ENCODE measurements around the gene HIVEP3. TPM values are rescaled to one million over a fixed set of nuclear protein-coding genes. Genes with fewer than 3 reads are reported as not detected.

The HIVEP3 gene
- polyA plus RNA-seq, 1 donor (not counting 4 experiments of a cell fraction or from before 2014, with no cell fraction given) = 1.1 TPM

DNA sequence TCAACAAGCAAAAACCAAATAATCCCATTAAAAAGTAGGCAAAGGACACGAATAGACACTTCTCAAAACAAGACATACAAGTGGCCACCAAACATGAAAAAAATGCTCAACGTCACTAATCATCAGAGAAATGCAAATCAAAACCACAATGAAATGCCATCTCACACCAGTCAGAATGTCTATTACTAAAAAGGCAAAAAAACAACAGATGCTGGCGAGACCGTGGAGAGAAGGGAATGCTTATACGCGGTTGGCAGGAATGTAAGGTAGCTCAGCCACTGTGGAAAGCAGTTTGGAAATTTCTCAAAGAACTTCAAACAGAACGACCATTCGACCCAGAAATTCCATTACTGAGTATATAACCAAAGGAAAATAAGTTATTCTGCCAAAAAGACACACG, 289.2 kb downstream of the HIVEP3 start:
- Histone ChIP-seq H3K4me1 (ENCODE audit: control insufficient read depth, extremely low read depth, insufficient read depth, low read length) (peaks cover 21% of the 10 kb centered on the region), H3K79me2 (ENCODE audit: control insufficient read depth, insufficient read depth, low read length) (no peaks in the 10 kb centered on the region), H4K20me1 (ENCODE audit: control insufficient read depth, extremely low read depth, insufficient read depth, low read length) (no peaks in the 10 kb centered on the region), H3K4me2 (ENCODE audit: control insufficient read depth, extremely low read depth, insufficient read depth, low read depth, low read length) (no peak overlapping the region), H3K27ac (ENCODE audit: control insufficient read depth, insufficient read depth, low read length) (no peak overlapping the region), H2AFZ (ENCODE audit: control insufficient read depth, low read length) (no peak overlapping the region), H3K9me3 (ENCODE audit: control insufficient read depth, low read depth, low read length) (no peaks in the 10 kb centered on the region), H3K9ac (ENCODE audit: control insufficient read depth, extremely low read depth, insufficient read depth, low read length) (no peak overlapping the region), H3K9me1 (ENCODE audit: control insufficient read depth, extremely low read depth, insufficient read depth, low read length) (no peaks in the 10 kb centered on the region), H3K27me3 (ENCODE audit: control insufficient read depth, extremely low read depth, insufficient read depth, low read length) (no peaks in the 10 kb centered on the region), H3K36me3 (ENCODE audit: control insufficient read depth in 2 of 2, extremely low read depth in 1 of 2, insufficient read depth in 2 of 2, low read length in 2 of 2) (no peaks in the 10 kb centered on the region), H3K4me3 (ENCODE audit: control insufficient read depth in 2 of 3, extremely low read depth in 1 of 3, insufficient read depth in 2 of 3, low read depth in 1 of 3, low read length in 3 of 3) (no peak overlapping the region)
- FAIRE-seq (no peak), DNase-seq (ENCODE audit: low read depth, low spot score) (no peak)
- TF ChIP-seq, protein P1, sequence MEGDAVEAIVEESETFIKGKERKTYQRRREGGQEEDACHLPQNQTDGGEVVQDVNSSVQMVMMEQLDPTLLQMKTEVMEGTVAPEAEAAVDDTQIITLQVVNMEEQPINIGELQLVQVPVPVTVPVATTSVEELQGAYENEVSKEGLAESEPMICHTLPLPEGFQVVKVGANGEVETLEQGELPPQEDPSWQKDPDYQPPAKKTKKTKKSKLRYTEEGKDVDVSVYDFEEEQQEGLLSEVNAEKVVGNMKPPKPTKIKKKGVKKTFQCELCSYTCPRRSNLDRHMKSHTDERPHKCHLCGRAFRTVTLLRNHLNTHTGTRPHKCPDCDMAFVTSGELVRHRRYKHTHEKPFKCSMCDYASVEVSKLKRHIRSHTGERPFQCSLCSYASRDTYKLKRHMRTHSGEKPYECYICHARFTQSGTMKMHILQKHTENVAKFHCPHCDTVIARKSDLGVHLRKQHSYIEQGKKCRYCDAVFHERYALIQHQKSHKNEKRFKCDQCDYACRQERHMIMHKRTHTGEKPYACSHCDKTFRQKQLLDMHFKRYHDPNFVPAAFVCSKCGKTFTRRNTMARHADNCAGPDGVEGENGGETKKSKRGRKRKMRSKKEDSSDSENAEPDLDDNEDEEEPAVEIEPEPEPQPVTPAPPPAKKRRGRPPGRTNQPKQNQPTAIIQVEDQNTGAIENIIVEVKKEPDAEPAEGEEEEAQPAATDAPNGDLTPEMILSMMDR (optimal IDR thresholded peaks at IDR 0.05 in 1 of 3, IDR thresholded peaks at IDR 0.05 in 1 of 3, conservative IDR thresholded peaks at IDR 0.05 in 1 of 3; ENCODE audit: extremely low read depth in 1 of 3, insufficient read depth in 2 of 3, low read length in 3 of 3) = no peak
- TF ChIP-seq EZH2 (IDR thresholded peaks at IDR 0.05; ENCODE audit: low read length) = no peak
- dilution Hi-C loops (cut with MboI; ENCODE audit: extremely low pct_ligation_motif_present, low sequenced_read_pairs) = no loop called here

DNA sequence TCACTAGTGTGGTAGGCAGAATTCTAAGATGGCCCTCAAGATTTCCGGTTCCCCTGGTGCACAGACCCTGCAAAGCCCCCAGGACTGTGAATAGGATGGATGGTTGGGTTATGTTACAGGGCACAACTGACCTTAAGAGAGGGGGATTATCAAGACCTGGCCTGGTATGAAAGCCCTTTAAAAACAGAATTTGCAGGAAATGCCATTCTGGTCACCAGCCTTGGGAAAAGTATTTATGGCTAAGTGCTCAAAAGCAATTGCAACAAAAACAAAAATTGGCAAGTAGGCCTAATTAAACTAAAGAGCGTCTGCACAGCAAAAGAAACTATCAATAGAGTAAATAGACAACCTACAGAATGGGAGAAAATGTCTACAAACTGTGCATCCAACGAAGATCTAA, 289.6 kb downstream of the HIVEP3 start:
- Histone ChIP-seq H3K27me3 (ENCODE audit: control insufficient read depth, extremely low read depth, insufficient read depth, low read length) (no peaks in the 10 kb centered on the region), H3K79me2 (ENCODE audit: control insufficient read depth, insufficient read depth, low read length) (no peaks in the 10 kb centered on the region), H3K4me1 (ENCODE audit: control insufficient read depth, extremely low read depth, insufficient read depth, low read length) (peaks cover 21% of the 10 kb centered on the region), H3K36me3 (ENCODE audit: control insufficient read depth in 2 of 2, extremely low read depth in 1 of 2, insufficient read depth in 2 of 2, low read length in 2 of 2) (no peaks in the 10 kb centered on the region), H3K9me1 (ENCODE audit: control insufficient read depth, extremely low read depth, insufficient read depth, low read length) (no peaks in the 10 kb centered on the region), H2AFZ (ENCODE audit: control insufficient read depth, low read length) (no peak overlapping the region), H3K9me3 (ENCODE audit: control insufficient read depth, low read depth, low read length) (no peaks in the 10 kb centered on the region), H3K27ac (ENCODE audit: control insufficient read depth, insufficient read depth, low read length) (no peak overlapping the region), H3K9ac (ENCODE audit: control insufficient read depth, extremely low read depth, insufficient read depth, low read length) (no peak overlapping the region), H4K20me1 (ENCODE audit: control insufficient read depth, extremely low read depth, insufficient read depth, low read length) (no peaks in the 10 kb centered on the region), H3K4me3 (ENCODE audit: control insufficient read depth in 2 of 3, extremely low read depth in 1 of 3, insufficient read depth in 2 of 3, low read depth in 1 of 3, low read length in 3 of 3) (no peak overlapping the region), H3K4me2 (ENCODE audit: control insufficient read depth, extremely low read depth, insufficient read depth, low read depth, low read length) (no peak overlapping the region)
- dilution Hi-C loops (cut with MboI; ENCODE audit: extremely low pct_ligation_motif_present, low sequenced_read_pairs) = no loop called here
- TF ChIP-seq, protein P1 (optimal IDR thresholded peaks at IDR 0.05 in 1 of 3, IDR thresholded peaks at IDR 0.05 in 1 of 3, conservative IDR thresholded peaks at IDR 0.05 in 1 of 3; ENCODE audit: extremely low read depth in 1 of 3, insufficient read depth in 2 of 3, low read length in 3 of 3) = no peak
- TF ChIP-seq EZH2 (IDR thresholded peaks at IDR 0.05; ENCODE audit: low read length) = no peak
- DNase-seq (ENCODE audit: low read depth, low spot score) (no peak), FAIRE-seq (no peak)

Measured in keratinocyte (primary cell).